ENCODE measurements around the gene CRHR1.

Gene CRHR1

GRCh38 chr17:45869676-45870341, 85.7 kb downstream of the CRHR1 start:
- DNase-seq (ENCODE audit: low spot score): no peak

- no peak for DNase-seq (ENCODE audit: low spot score)
Measured at GRCh38 chr17:45870342-45870974, 86.3 kb downstream of the CRHR1 start.

- DNase-seq (ENCODE audit: low spot score): no peak
Measured at GRCh38 chr17:45871718-45872117, 87.6 kb downstream of the CRHR1 start.

GRCh38 chr17:45873728-45874127, 89.6 kb downstream of the CRHR1 start:
- DNase-seq (ENCODE audit: low spot score): no peak

- DNase-seq (ENCODE audit: low spot score): no peak
Measured at GRCh38 chr17:45874151-45874550, 90.0 kb downstream of the CRHR1 start.

GRCh38 chr17:45876539-45876938, 92.4 kb downstream of the CRHR1 start:
- no peak for DNase-seq (ENCODE audit: low spot score)

- no peak for DNase-seq (ENCODE audit: low spot score)
Measured at GRCh38 chr17:45877467-45877866, 93.3 kb downstream of the CRHR1 start.

- no peak for DNase-seq (ENCODE audit: low spot score)
Measured at GRCh38 chr17:45883063-45883462, 98.9 kb downstream of the CRHR1 start.
